Epithelial cell of esophagus (primary cell): ENCODE data around the gene BABAM2.

Source experiments
- DNase-seq: peaks from one replicate; pipeline ENCODE4 v3.0.0; 2010; ENCODE audit warnings: low read depth
- H3K4me3 ChIP-seq: 2 replicates; pipeline ENCODE4 v1.5.1; 2011; ENCODE audit warnings: mild to moderate bottlenecking, low read length, control low read depth
- CTCF ChIP-seq: IDR thresholded peaks from 2 replicates; pipeline ENCODE4 v1.5.1; 2011; ENCODE audit warnings: low read depth, mild to moderate bottlenecking, low read length, control low read depth, inconsistent platforms; ENCODE audit not compliant: insufficient read depth; ENCODE audit errors: missing control alignments

Gene BABAM2

GRCh38 chr2:28282248-28282647, 391.7 kb downstream of the BABAM2 start:
- DNase-seq = no peak
- H3K4me3 ChIP-seq = no peak overlapping the region
- no peak for TF ChIP-seq CTCF

GRCh38 chr2:28282861-28283646, 392.5 kb downstream of the BABAM2 start:
- DNase-seq = no peak
- TF ChIP-seq CTCF = no peak
- H3K4me3 ChIP-seq = no peak overlapping the region

- no peak for TF ChIP-seq CTCF
- DNase-seq = peak; percentile 62
- no peak overlapping the region for H3K4me3 ChIP-seq
Measured at GRCh38 chr2:28283861-28284260, 393.3 kb downstream of the BABAM2 start.

GRCh38 chr2:28286678-28287077, 396.1 kb downstream of the BABAM2 start:
- H3K4me3 ChIP-seq = no peak overlapping the region
- TF ChIP-seq CTCF = no peak
- DNase-seq = no peak

GRCh38 chr2:28287256-28287915, 396.9 kb downstream of the BABAM2 start:
- no peak for DNase-seq
- TF ChIP-seq CTCF = no peak
- H3K4me3 ChIP-seq = no peak overlapping the region

GRCh38 chr2:28288620-28289019, 398.1 kb downstream of the BABAM2 start:
- no peak for TF ChIP-seq CTCF
- no peak for DNase-seq
- no peak overlapping the region for H3K4me3 ChIP-seq

GRCh38 chr2:28291811-28292440, 401.4 kb downstream of the BABAM2 start:
- DNase-seq = no peak
- H3K4me3 ChIP-seq = no peak overlapping the region
- no peak for TF ChIP-seq CTCF
